A549 (cell line): ENCODE results near the gene TBC1D8.

Experiments used
- EHMT2 ChIP-seq: fragments of 200-600 bp; sonication (generic); IDR thresholded peaks from 2 replicates; pipeline ENCODE4 v1.6.1; 2016; ENCODE audit warnings: antibody characterized with exemption, low read depth, mild to moderate bottlenecking, moderate library complexity
- FOSB ChIP-seq: fragments of 250-450 bp; sonication (Bioruptor Pico); IDR thresholded peaks from 2 replicates; pipeline ENCODE4 v1.5.0; 2020; ENCODE audit warnings: mild to moderate bottlenecking, moderate library complexity
- JUNB ChIP-seq: fragments of >200 bp; sonication (Bioruptor Twin); formaldehyde crosslinking; IDR thresholded peaks from 2 replicates; pipeline ENCODE4 v1.6.1; 2016
- MAZ ChIP-seq: fragments of 150-350 bp; IDR thresholded peaks from 2 replicates; pipeline ENCODE4 v1.6.1; 2014; ENCODE audit warnings: antibody characterized with exemption, low read depth, low read length, borderline replicate concordance
- MYC ChIP-seq: IDR thresholded peaks from 2 replicates; pipeline ENCODE4 v1.6.1; 2012; ENCODE audit warnings: mild to moderate bottlenecking, inconsistent platforms, low read length, improper control_type of control experiment, borderline replicate concordance
- RAD21 ChIP-seq, 2 experiments: fragments of >200 bp in 1 of 2; sonication (Bioruptor Twin) in 1 of 2; formaldehyde crosslinking in 1 of 2; IDR thresholded peaks in 1 of 2; conservative IDR thresholded peaks in 1 of 2; 2 replicates in 1 of 2; 3 replicates in 1 of 2; pipeline ENCODE4 v1.6.1; 2012 to 2018; ENCODE audit warnings: inconsistent platforms in 1 of 2
- RFX5 ChIP-seq: fragments of 450-650 bp; IDR thresholded peaks from 2 replicates; pipeline ENCODE4 v1.7.1; 2014; ENCODE audit warnings: antibody characterized with exemption, mild to moderate bottlenecking, moderate library complexity
- TF ChIP-seq, protein P1 (sequence below): fragments of >200 bp; sonication (Bioruptor Twin); formaldehyde crosslinking; IDR thresholded peaks from 3 replicates; pipeline ENCODE4 v1.5.1; 2016
- TF ChIP-seq, protein P2 (sequence below): fragments of 200-600 bp; sonication (generic); IDR thresholded peaks from 2 replicates; pipeline ENCODE4 v1.6.1; 2016; ENCODE audit warnings: antibody characterized with exemption, mild to moderate bottlenecking, moderate library complexity
- TF ChIP-seq, protein P3 (sequence below): fragments of 150-350 bp; IDR thresholded peaks from 2 replicates; pipeline ENCODE4 v1.6.1; 2014; ENCODE audit warnings: low read depth, mild to moderate bottlenecking, low read length

DNA sequence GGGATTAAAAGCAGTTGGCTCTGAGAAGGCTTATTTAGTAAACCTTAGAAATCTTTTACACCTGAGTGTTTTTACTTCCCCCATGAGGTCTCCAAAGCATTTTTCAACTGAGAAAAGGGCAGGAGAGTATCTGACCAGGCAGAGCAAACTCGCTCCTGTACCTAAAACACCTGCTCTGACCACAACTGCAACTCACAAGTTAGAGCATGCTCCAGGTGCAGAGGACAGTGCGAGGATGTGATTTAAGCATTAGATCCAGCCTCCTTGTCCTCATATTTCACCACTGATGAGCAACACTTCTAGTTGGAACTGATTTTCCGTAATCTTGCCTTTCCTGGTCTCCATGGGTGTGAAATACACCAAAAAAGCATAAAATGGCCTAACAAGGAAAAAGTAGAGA is 34.5 kb upstream of the TBC1D8 start:
- TF ChIP-seq, protein P1, sequence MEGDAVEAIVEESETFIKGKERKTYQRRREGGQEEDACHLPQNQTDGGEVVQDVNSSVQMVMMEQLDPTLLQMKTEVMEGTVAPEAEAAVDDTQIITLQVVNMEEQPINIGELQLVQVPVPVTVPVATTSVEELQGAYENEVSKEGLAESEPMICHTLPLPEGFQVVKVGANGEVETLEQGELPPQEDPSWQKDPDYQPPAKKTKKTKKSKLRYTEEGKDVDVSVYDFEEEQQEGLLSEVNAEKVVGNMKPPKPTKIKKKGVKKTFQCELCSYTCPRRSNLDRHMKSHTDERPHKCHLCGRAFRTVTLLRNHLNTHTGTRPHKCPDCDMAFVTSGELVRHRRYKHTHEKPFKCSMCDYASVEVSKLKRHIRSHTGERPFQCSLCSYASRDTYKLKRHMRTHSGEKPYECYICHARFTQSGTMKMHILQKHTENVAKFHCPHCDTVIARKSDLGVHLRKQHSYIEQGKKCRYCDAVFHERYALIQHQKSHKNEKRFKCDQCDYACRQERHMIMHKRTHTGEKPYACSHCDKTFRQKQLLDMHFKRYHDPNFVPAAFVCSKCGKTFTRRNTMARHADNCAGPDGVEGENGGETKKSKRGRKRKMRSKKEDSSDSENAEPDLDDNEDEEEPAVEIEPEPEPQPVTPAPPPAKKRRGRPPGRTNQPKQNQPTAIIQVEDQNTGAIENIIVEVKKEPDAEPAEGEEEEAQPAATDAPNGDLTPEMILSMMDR: no peak
- TF ChIP-seq, protein P2, sequence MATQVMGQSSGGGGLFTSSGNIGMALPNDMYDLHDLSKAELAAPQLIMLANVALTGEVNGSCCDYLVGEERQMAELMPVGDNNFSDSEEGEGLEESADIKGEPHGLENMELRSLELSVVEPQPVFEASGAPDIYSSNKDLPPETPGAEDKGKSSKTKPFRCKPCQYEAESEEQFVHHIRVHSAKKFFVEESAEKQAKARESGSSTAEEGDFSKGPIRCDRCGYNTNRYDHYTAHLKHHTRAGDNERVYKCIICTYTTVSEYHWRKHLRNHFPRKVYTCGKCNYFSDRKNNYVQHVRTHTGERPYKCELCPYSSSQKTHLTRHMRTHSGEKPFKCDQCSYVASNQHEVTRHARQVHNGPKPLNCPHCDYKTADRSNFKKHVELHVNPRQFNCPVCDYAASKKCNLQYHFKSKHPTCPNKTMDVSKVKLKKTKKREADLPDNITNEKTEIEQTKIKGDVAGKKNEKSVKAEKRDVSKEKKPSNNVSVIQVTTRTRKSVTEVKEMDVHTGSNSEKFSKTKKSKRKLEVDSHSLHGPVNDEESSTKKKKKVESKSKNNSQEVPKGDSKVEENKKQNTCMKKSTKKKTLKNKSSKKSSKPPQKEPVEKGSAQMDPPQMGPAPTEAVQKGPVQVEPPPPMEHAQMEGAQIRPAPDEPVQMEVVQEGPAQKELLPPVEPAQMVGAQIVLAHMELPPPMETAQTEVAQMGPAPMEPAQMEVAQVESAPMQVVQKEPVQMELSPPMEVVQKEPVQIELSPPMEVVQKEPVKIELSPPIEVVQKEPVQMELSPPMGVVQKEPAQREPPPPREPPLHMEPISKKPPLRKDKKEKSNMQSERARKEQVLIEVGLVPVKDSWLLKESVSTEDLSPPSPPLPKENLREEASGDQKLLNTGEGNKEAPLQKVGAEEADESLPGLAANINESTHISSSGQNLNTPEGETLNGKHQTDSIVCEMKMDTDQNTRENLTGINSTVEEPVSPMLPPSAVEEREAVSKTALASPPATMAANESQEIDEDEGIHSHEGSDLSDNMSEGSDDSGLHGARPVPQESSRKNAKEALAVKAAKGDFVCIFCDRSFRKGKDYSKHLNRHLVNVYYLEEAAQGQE: no peak
- TF ChIP-seq, protein P3, sequence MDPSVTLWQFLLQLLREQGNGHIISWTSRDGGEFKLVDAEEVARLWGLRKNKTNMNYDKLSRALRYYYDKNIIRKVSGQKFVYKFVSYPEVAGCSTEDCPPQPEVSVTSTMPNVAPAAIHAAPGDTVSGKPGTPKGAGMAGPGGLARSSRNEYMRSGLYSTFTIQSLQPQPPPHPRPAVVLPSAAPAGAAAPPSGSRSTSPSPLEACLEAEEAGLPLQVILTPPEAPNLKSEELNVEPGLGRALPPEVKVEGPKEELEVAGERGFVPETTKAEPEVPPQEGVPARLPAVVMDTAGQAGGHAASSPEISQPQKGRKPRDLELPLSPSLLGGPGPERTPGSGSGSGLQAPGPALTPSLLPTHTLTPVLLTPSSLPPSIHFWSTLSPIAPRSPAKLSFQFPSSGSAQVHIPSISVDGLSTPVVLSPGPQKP: no peak
- TF ChIP-seq EHMT2: no peak
- no peak for TF ChIP-seq RAD21 (conservative IDR thresholded peaks at IDR 0.05 in 1 of 2, IDR thresholded peaks at IDR 0.05 in 1 of 2)
- no peak for TF ChIP-seq MYC
- no peak for TF ChIP-seq RFX5
- TF ChIP-seq MAZ: no peak
- TF ChIP-seq FOSB (CRISPR knock-in tag): no peak
- TF ChIP-seq JUNB: no peak
